ENCODE data around the gene FAHD1.

GRCh38 chr16:1870365-1871082 lies 43.5 kb downstream of the FAHD1 start:
- TF ChIP-seq CTCF (IDR thresholded peaks at IDR 0.05) = no peak
- TF ChIP-seq EP300 (IDR thresholded peaks at IDR 0.05) = no peak
- TF ChIP-seq POLR2A (IDR thresholded peaks at IDR 0.05) = no peak
- TF ChIP-seq POLR2AphosphoS5 (IDR thresholded peaks at IDR 0.05) = no peak
